Measurements from ENCODE around the gene PARD3. TPM values are rescaled to one million over a fixed set of nuclear protein-coding genes. Genes with fewer than 3 reads are reported as not detected.

PARD3 gene
- total and polyA plus RNA-seq, 2 donors (not counting 3 experiments of a cell fraction or from before 2014, with no cell fraction given), result 7.3 to 24.1 TPM

GRCh38 chr10:34454590-34455261 is 360.4 kb downstream of the PARD3 start:
- BruUV-seq (replicated peaks), result no TSS peak

More at GRCh38 chr10:34454590-34455261, 360.4 kb downstream of the PARD3 start:
- H3K4me1 ChIP-seq (ENCODE audit: control insufficient read depth, extremely low read depth, insufficient read depth, low read length), result no peaks in the 10 kb centered on the region
- no peaks in the 10 kb centered on the region for H3K36me3 ChIP-seq (ENCODE audit: control insufficient read depth in 2 of 2, extremely low read depth in 1 of 2, insufficient read depth in 2 of 2, low read length in 2 of 2)
- H3K4me3 ChIP-seq (replicated peaks in 1 of 3; ENCODE audit: insufficient read depth in 1 of 3, low read depth in 1 of 3, low read length in 3 of 3), result no peak overlapping the region
- ChIA-PET CTCF (no interaction called here), POLR2A (no interaction called here)
- H3K79me2 ChIP-seq (ENCODE audit: control insufficient read depth, insufficient read depth, low read length), result no peaks in the 10 kb centered on the region
- TF ChIP-seq POLR2A (IDR thresholded peaks at IDR 0.05; ENCODE audit: low read depth, low read length) (no peak), POLR2AphosphoS5 (IDR thresholded peaks at IDR 0.05; ENCODE audit: insufficient read depth, low read depth, low read length) (no peak), MAX (IDR thresholded peaks at IDR 0.05; ENCODE audit: insufficient read depth, insufficient read length) (no peak), EZH2 (IDR thresholded peaks at IDR 0.05; ENCODE audit: borderline replicate concordance, low read depth, low read length, severe bottlenecking) (no peak), MYC (IDR thresholded peaks at IDR 0.05; ENCODE audit: low read depth, low read length) (no peak), GATA2 (IDR thresholded peaks at IDR 0.05; ENCODE audit: insufficient read depth, insufficient read length, low read depth, low read length) (no peak), JUN (IDR thresholded peaks at IDR 0.05; ENCODE audit: borderline replicate concordance, insufficient read depth, insufficient read length, low read depth) (no peak), FOS (IDR thresholded peaks at IDR 0.05; ENCODE audit: borderline replicate concordance, insufficient read depth, low read length) (no peak)
- TF ChIP-seq, protein P1, sequence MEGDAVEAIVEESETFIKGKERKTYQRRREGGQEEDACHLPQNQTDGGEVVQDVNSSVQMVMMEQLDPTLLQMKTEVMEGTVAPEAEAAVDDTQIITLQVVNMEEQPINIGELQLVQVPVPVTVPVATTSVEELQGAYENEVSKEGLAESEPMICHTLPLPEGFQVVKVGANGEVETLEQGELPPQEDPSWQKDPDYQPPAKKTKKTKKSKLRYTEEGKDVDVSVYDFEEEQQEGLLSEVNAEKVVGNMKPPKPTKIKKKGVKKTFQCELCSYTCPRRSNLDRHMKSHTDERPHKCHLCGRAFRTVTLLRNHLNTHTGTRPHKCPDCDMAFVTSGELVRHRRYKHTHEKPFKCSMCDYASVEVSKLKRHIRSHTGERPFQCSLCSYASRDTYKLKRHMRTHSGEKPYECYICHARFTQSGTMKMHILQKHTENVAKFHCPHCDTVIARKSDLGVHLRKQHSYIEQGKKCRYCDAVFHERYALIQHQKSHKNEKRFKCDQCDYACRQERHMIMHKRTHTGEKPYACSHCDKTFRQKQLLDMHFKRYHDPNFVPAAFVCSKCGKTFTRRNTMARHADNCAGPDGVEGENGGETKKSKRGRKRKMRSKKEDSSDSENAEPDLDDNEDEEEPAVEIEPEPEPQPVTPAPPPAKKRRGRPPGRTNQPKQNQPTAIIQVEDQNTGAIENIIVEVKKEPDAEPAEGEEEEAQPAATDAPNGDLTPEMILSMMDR (IDR thresholded peaks at IDR 0.05; ENCODE audit: extremely low read depth in 1 of 2, insufficient read depth in 1 of 2, low read depth in 1 of 2, low read length in 2 of 2), result no peak
- DNase-seq (ENCODE audit: low read depth, low spot score) (peak; percentile 16), FAIRE-seq (no peak)
- no peaks in the 10 kb centered on the region for H4K20me1 ChIP-seq (replicated peaks; ENCODE audit: control insufficient read depth, extremely low read depth, insufficient read depth, low read length)
- intact Hi-C loops (cut with micrococcal nuclease) (no loop called here), dilution Hi-C loops (cut with MboI; ENCODE audit: extremely low pct_ligation_motif_present, low sequenced_read_pairs) (no loop called here)
- no peak overlapping the region for H3K9ac ChIP-seq (replicated peaks; ENCODE audit: extremely low read depth, insufficient read depth, low read length)
- no peaks in the 10 kb centered on the region for H3K9me1 ChIP-seq (replicated peaks; ENCODE audit: control insufficient read depth, extremely low read depth, insufficient read depth, low read length)
- no peaks in the 10 kb centered on the region for H3K27me3 ChIP-seq (ENCODE audit: control insufficient read depth in 2 of 2, insufficient read depth in 2 of 2, low read length in 2 of 2)
- H3K4me2 ChIP-seq (ENCODE audit: insufficient read depth, low read length), result no peak overlapping the region
- H3K27ac ChIP-seq (ENCODE audit: insufficient read depth, low read depth, low read length), result no peak overlapping the region
- H3K9me3 ChIP-seq (replicated peaks; ENCODE audit: control insufficient read depth, insufficient read depth, low read length), result no peaks in the 10 kb centered on the region
- no peak overlapping the region for H2AFZ ChIP-seq (ENCODE audit: low read depth, low read length)
